Brain microvascular endothelial cell (primary cell): Measurements from ENCODE around the gene PROC.
A peak's percentile ranks its signal among the peaks of the same experiment; 100 is the strongest.
"Not testable (repeated sequence)": the region's sequence is repeated elsewhere in the genome, so short reads cannot be mapped to it uniquely, and the experiment has no call there.

Experiments
- DNase-seq: peaks from one replicate; pipeline ENCODE4 v3.0.0-alpha.2; 2020
- H3K27ac ChIP-seq: fragments of 250-450 bp; sonication (Bioruptor Pico); 2 replicates; pipeline ENCODE4 v1.5.1; 2020; ENCODE audit warnings: mild to moderate bottlenecking, moderate library complexity
- H3K27me3 ChIP-seq: fragments of 250-450 bp; sonication (Bioruptor Pico); replicated peaks from 2 replicates; pipeline ENCODE4 v1.5.1; 2020; ENCODE audit warnings: mild to moderate bottlenecking
- H3K36me3 ChIP-seq: fragments of 250-450 bp; sonication (Bioruptor Pico); replicated peaks from 2 replicates; pipeline ENCODE4 v1.5.1; 2020; ENCODE audit warnings: mild to moderate bottlenecking
- H3K4me3 ChIP-seq: 2 replicates; pipeline ENCODE4 v1.5.1; 2011; ENCODE audit warnings: low read depth, mild to moderate bottlenecking, control low read depth, low read length, moderate library complexity
- in situ Hi-C: cut with HindIII; loops from 2 replicates; pipeline ENCODE4 v1.10.0; 2017; ENCODE audit warnings: low sequenced_read_pairs, low pct_ligation_motif_present
- TF ChIP-seq, protein P1 (sequence below): IDR thresholded peaks from 2 replicates; pipeline ENCODE4 v1.5.1; 2011; ENCODE audit warnings: low read depth, mild to moderate bottlenecking, moderate library complexity, low read length, control low read depth, inconsistent platforms; ENCODE audit errors: missing control alignments

The PROC gene

DNA sequence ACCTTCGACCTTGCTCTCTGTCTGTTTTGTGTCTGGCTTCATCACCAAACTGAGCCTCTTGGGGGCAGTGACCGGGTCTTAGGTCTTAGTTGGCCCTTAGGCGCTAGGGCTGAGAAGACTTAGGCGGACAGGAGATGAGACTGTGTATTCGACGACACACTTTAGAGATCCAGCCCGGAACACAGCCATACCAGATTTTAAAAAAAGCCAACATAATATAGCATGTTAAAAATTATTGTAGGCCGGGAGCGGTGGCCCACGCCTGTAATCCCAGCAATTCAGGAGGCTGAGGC, 9.5 kb upstream of the PROC start:
- TF ChIP-seq, protein P1, sequence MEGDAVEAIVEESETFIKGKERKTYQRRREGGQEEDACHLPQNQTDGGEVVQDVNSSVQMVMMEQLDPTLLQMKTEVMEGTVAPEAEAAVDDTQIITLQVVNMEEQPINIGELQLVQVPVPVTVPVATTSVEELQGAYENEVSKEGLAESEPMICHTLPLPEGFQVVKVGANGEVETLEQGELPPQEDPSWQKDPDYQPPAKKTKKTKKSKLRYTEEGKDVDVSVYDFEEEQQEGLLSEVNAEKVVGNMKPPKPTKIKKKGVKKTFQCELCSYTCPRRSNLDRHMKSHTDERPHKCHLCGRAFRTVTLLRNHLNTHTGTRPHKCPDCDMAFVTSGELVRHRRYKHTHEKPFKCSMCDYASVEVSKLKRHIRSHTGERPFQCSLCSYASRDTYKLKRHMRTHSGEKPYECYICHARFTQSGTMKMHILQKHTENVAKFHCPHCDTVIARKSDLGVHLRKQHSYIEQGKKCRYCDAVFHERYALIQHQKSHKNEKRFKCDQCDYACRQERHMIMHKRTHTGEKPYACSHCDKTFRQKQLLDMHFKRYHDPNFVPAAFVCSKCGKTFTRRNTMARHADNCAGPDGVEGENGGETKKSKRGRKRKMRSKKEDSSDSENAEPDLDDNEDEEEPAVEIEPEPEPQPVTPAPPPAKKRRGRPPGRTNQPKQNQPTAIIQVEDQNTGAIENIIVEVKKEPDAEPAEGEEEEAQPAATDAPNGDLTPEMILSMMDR = no peak
- Histone ChIP-seq H3K27me3 (no peaks in the 10 kb centered on the region), H3K27ac (peak overlapping the region; percentile 72), H3K36me3 (no peaks in the 10 kb centered on the region), H3K4me3 (no peak overlapping the region)
- in situ Hi-C loops = no loop called here
- DNase-seq = no peak

DNA sequence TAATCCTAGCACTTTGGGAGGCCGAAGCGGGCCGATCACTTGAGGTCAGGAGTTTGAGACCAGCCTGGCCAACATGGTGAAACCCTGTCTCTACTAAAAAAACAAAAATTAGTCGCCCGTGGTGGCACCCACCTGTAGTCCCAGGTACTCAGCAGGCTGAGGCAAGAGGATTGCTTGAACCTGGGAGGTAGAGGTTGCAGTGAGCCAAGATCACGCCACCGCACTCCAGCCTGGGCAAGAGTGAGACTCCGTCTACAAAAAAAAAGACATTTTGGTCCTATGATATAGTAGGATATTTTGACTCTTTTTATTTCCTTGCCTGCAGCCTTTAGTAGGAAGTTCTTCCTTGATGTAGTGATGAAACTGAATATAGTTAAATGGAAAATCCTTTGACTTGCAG, 8.5 kb upstream of the PROC start:
- H3K27ac ChIP-seq, H3K4me3 ChIP-seq: not testable (repeated sequence)

DNA sequence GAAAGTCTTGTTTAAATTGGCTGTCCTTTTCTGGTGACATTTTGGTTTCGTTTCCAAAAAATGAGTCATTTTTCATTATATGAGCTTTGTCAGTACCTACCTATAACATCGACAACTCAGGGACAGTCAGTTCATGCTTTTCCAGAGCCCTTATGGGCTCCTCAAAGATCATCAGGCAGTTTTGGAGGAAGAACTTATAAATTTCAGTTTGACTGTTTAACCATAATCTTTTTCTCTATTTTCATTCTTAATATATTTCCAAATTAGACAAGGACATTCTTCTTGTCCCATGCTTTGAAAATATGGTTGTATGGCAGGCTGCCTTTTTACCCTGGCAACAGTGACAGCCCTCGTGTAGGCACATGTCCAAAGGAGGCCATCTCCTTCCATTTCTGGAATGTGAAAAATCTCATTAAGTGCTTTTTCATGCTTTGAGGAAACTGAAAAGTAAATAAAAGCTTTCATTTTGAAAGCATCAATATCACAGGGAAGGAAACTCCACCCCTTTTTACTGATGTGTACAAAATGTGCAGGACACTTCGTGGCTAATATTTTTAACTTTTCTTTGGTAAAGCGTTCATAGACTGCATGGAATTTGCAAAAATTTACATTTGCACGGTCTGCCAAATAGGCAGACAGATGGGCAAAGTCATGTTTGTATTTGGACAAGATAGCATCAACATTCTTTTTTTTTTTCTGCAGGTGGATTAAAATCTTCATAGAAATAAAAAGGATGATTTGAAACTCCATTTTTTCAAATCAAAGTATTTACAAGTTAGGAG, 7.2 kb upstream of the PROC start:
- Histone ChIP-seq H3K27me3 (no peaks in the 10 kb centered on the region), H3K4me3 (no peak overlapping the region), H3K36me3 (no peaks in the 10 kb centered on the region), H3K27ac (peak overlapping the region; percentile 35)
- no peak for DNase-seq
- TF ChIP-seq, protein P1 = no peak
- in situ Hi-C loops = no loop called here

More for the DNA sequence above, 8.5 kb upstream of the PROC start:
- DNase-seq, in situ Hi-C loops, H3K27me3 ChIP-seq, H3K36me3 ChIP-seq: not testable (repeated sequence)

DNA sequence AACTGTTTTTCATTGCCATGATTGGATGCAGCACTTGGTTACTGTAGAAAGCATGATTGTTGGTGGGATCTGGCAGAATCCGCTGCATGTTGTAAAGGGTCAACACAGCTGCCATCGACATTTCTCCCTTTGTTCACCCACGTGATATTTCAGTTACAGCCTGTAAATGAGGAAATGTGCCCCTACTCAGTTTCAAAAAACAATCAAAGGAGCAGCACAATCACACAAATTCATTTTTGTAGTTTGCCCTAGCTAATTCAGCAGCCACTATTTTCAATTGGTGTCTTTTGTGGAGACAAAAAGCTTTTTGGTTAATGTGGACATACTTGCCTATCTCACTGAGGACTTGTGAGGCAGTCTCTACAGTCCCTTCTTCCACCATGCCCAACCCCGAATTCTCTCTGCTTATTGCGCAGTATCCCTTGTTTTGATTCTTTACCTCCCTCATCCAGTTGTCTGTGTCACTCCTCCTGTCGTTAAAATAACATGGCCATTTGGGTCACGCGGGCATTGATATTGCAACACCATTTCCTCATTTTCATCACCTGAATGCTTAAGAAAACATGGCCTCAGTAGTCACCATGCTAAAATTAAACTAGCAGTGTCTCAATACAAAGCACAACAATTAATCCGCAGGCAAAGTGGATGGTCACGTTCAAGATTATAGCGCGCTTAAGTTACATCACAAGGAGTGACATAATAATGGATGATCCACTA, 6.4 kb upstream of the PROC start:
- no peak for DNase-seq
- Histone ChIP-seq H3K4me3 (no peak overlapping the region), H3K36me3 (no peaks in the 10 kb centered on the region), H3K27ac (no peak overlapping the region), H3K27me3 (no peaks in the 10 kb centered on the region)
- in situ Hi-C loops = no loop called here
- TF ChIP-seq, protein P1 = no peak

DNA sequence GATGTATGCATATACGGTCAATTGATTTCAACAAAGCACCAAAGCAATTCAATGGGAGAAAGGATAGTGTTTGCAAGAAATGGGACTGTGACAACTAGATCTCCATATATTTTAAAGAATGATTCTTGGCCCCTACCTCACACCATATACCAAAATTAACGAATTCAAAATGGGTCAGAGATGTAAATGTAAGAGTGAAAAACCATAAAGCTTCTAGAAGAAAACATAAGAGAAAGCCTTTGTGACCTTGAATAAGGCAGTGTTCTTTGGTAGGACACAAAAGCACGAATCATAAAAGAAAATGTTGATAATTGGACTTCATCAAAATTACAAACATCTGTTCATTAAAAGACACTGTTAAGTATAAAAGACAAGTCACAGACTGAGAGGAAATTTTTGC, 5.0 kb upstream of the PROC start:
- in situ Hi-C loops = no loop called here
- H3K27ac ChIP-seq = no peak overlapping the region
- no peak for DNase-seq
- no peaks in the 10 kb centered on the region for H3K36me3 ChIP-seq
- TF ChIP-seq, protein P1 = no peak
- H3K4me3 ChIP-seq = no peak overlapping the region
- H3K27me3 ChIP-seq = no peaks in the 10 kb centered on the region

DNA sequence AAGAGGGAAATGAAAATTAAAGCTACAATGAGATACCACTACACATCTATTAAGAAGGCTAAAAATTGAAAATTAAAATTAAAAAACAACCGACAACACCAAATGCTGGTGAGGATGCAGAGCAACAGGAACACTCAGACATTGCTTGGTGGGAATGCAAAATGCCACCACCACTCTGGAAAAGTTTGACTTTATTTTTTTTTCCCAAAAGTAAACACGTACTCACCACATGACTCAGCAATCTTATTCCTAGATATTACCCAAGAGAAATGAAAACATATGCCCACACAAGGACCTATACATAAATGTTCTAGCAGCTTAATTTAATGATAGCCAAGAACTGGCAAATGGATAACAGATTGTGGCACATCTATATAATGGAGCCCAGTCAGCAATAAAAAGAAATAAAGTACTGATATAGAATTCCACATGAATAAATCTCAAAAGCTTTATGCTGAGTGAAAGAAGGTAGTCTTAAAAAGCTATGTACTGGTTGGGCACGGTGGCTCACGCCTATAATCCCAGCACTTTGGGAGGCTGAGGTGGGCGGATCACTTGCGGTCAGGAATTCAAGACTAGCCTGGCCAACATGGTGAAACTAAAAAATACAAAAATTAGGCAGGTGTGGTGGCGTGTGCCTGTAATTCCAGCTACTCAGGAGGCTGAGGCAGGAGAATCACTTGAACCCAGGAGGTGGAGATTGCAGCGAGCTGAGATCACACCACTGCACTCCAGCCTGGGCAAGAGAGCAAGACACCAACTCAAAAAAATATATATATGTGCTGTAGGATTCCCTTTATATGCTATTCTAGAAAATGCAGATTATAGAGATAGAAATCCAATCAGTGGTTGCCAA, 4.2 kb upstream of the PROC start:
- TF ChIP-seq, protein P1 = no peak
- H3K27ac ChIP-seq = no peak overlapping the region
- DNase-seq = no peak
- no peaks in the 10 kb centered on the region for H3K27me3 ChIP-seq
- H3K36me3 ChIP-seq = no peaks in the 10 kb centered on the region
- in situ Hi-C loops = no loop called here
- H3K4me3 ChIP-seq = no peak overlapping the region
